Hepatocyte (in vitro differentiated cells): ENCODE data around the gene TNFRSF21. TPM values are rescaled to one million over a fixed set of nuclear protein-coding genes. Genes with fewer than 3 reads are reported as not detected.

ENCODE experiments used
- DNase-seq: peaks from one replicate; pipeline ENCODE4 v3.0.0-alpha.2; 2016; ENCODE audit warnings: low spot score
- H2AFZ ChIP-seq: fragments of 200-600 bp; sonication (generic); 2 replicates; pipeline ENCODE4 v1.6.0; 2016; ENCODE audit warnings: antibody characterized with exemption, mild to moderate bottlenecking
- H3K27ac ChIP-seq: fragments of 200-600 bp; sonication (generic); 2 replicates; pipeline ENCODE4 v1.5.1; 2016; ENCODE audit warnings: mild to moderate bottlenecking
- H3K27me3 ChIP-seq: fragments of 200-600 bp; sonication (generic); 2 replicates; pipeline ENCODE4 v1.6.1; 2016
- H3K36me3 ChIP-seq: fragments of 200-600 bp; sonication (generic); replicated peaks from 2 replicates; pipeline ENCODE4 v1.5.1; 2016; ENCODE audit warnings: low read depth; ENCODE audit not compliant: insufficient read depth
- H3K4me1 ChIP-seq: fragments of 200-600 bp; sonication (generic); 2 replicates; pipeline ENCODE4 v1.5.1; 2016; ENCODE audit warnings: mild to moderate bottlenecking, moderate library complexity; ENCODE audit not compliant: insufficient read depth
- H3K4me2 ChIP-seq: fragments of 200-600 bp; sonication (generic); 2 replicates; pipeline ENCODE4 v1.6.0; 2016
- H3K4me3 ChIP-seq: fragments of 200-600 bp; sonication (generic); 2 replicates; pipeline ENCODE4 v1.5.1; 2016; ENCODE audit warnings: mild to moderate bottlenecking
- H3K79me2 ChIP-seq: fragments of 200-600 bp; sonication (generic); 2 replicates; pipeline ENCODE4 v1.6.0; 2017; ENCODE audit warnings: mild to moderate bottlenecking
- H3K9me2 ChIP-seq: fragments of 200-600 bp; sonication (generic); replicated peaks from 2 replicates; pipeline ENCODE4 v1.6.0; 2017; ENCODE audit warnings: mild to moderate bottlenecking; ENCODE audit not compliant: insufficient read depth
- H3K9me3 ChIP-seq: fragments of 200-600 bp; sonication (generic); 2 replicates; pipeline ENCODE4 v1.5.1; 2016; ENCODE audit warnings: low read depth, mild to moderate bottlenecking
- H4K20me1 ChIP-seq: fragments of 200-600 bp; sonication (generic); 2 replicates; pipeline ENCODE4 v1.6.0; 2016; ENCODE audit warnings: mild to moderate bottlenecking; ENCODE audit not compliant: insufficient read depth, poor library complexity, severe bottlenecking
- EZH2 ChIP-seq: fragments of 200-600 bp; sonication (generic); IDR thresholded peaks from 2 replicates; pipeline ENCODE4 v1.6.1; 2016; ENCODE audit warnings: antibody characterized with exemption, mild to moderate bottlenecking, borderline replicate concordance
- EZH2phosphoT487 ChIP-seq: fragments of 200-600 bp; sonication (generic); IDR thresholded peaks from one replicate; pipeline ENCODE4 v1.6.1; 2018; ENCODE audit warnings: antibody characterized with exemption, mild to moderate bottlenecking, low read depth, moderate library complexity; ENCODE audit not compliant: unreplicated experiment, severe bottlenecking
- WGBS: methylation state at CpG from one replicate; pipeline ENCODE4 v1.1.6; 2016; ENCODE audit warnings: low lambda C conversion rate; ENCODE audit errors: missing lambda C conversion rate; 5-methylcytosine and 5-hydroxymethylcytosine counted together
- polyA plus RNA-seq: library from polyadenylated mRNA; unstranded; fragments of >200 nt; fragmentation: Nextera tagmentation; extraction: Ambion mirVana; gene quantifications from 2 replicates; pipeline ENCODE4 v1.2.1, GENCODE V29; 2016
- total RNA-seq: library from RNA; depleted of rRNA; stranded (reverse); fragments of >200 nt; gene quantifications from 2 replicates; pipeline ENCODE4 v1.2.3, GENCODE V29; 2014
- TF ChIP-seq, protein P1 (sequence below): fragments of 200-600 bp; sonication (generic); IDR thresholded peaks from 2 replicates; pipeline ENCODE4 v1.5.1; 2016; ENCODE audit warnings: antibody characterized with exemption, mild to moderate bottlenecking; ENCODE audit not compliant: poor library complexity

TNFRSF21 gene
- total and polyA plus RNA-seq, 2 experiments from 2014 or later, result 52.1 to 104 TPM

DNA sequence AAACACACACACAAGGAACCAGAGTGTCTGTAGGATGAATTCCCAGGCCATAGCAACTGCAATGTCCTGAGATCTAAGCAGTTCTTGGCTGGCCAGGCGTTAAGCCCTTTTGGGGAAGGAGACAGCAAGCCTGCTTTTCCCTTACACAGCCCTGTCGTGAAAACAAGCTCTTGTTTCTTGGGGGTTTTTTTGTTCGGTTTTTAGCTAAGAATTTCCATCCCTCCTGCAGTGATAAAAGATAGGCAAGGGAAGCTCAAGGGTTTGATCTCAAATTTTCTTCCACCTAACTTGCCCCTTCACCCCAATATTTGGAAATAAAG is 1.5 kb downstream of the TNFRSF21 start:
- H4K20me1 ChIP-seq, result peaks cover 35% of the 10 kb centered on the region
- H3K4me2 ChIP-seq, result peak overlapping the region; percentile 90
- H3K27ac ChIP-seq, result peak overlapping the region; percentile 95
- no peaks in the 10 kb centered on the region for H3K36me3 ChIP-seq
- H3K79me2 ChIP-seq, result peaks cover 63% of the 10 kb centered on the region
- no peaks in the 10 kb centered on the region for H3K27me3 ChIP-seq
- H3K9me3 ChIP-seq, result no peaks in the 10 kb centered on the region
- WGBS, result 1% methylated on average over 3 of the region's 3 CpGs
- H3K4me3 ChIP-seq, result peak overlapping the region; percentile 99
- H2AFZ ChIP-seq, result peak overlapping the region; percentile 52
- peaks cover 33% of the 10 kb centered on the region for H3K4me1 ChIP-seq
- no peaks in the 10 kb centered on the region for H3K9me2 ChIP-seq
- no peak for DNase-seq
- TF ChIP-seq EZH2phosphoT487, result no peak
- TF ChIP-seq EZH2, result no peak
- TF ChIP-seq, protein P1, sequence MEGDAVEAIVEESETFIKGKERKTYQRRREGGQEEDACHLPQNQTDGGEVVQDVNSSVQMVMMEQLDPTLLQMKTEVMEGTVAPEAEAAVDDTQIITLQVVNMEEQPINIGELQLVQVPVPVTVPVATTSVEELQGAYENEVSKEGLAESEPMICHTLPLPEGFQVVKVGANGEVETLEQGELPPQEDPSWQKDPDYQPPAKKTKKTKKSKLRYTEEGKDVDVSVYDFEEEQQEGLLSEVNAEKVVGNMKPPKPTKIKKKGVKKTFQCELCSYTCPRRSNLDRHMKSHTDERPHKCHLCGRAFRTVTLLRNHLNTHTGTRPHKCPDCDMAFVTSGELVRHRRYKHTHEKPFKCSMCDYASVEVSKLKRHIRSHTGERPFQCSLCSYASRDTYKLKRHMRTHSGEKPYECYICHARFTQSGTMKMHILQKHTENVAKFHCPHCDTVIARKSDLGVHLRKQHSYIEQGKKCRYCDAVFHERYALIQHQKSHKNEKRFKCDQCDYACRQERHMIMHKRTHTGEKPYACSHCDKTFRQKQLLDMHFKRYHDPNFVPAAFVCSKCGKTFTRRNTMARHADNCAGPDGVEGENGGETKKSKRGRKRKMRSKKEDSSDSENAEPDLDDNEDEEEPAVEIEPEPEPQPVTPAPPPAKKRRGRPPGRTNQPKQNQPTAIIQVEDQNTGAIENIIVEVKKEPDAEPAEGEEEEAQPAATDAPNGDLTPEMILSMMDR, result no peak

DNA sequence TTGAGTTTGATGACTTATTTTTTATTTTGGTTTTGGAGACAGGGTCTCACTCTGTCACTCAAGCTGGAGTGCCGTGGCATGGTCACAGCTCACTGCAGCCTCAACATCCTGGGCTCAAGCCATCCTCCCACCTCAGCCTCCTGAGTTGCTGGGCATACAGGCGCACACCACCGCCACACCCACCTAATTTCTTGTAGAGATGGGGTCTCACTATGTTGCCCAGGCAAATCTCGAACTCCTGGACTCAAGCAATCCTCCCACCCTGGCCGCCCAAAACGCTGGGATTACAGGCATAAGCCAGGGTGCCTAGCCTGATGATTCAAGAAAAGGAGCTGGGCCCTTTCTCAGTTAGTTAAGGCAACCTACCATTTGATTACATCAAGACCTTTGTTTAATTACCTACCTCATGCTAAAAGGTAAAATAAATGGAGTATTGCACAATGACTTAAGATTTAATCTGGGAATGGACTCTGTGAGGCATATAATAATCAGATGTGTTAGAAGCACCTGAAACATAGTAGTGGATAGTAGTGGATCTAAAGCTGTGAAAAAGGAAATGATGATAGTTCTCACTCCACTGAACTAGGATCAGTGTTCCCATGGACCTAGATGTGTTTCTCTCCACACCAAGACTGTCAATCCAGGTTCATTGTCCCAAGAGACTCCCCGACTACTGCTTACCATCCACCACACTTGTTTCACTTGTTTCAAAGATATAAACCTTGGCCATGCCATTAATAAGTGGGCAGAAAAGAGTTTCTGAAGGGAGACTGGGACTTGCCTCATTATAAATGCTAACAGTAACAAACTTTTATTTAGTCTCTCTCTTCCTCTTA is 2.1 kb downstream of the TNFRSF21 start:
- Histone ChIP-seq H3K4me1 (peaks cover 39% of the 10 kb centered on the region), H3K36me3 (no peaks in the 10 kb centered on the region), H4K20me1 (peaks cover 39% of the 10 kb centered on the region), H3K27ac (peak overlapping the region; percentile 95), H3K79me2 (peaks cover 68% of the 10 kb centered on the region), H3K4me2 (peak overlapping the region; percentile 90), H3K27me3 (no peaks in the 10 kb centered on the region), H3K4me3 (peak overlapping the region; percentile 99), H3K9me3 (no peaks in the 10 kb centered on the region), H3K9me2 (no peaks in the 10 kb centered on the region), H2AFZ (no peak overlapping the region)
- 94% methylated on average over 7 of the region's 7 CpGs for WGBS
- no peak for TF ChIP-seq EZH2
- TF ChIP-seq, protein P1, result no peak
- TF ChIP-seq EZH2phosphoT487, result no peak
- no peak for DNase-seq

GRCh38 chr6:47306887-47307286 is 2.8 kb downstream of the TNFRSF21 start:
- Histone ChIP-seq H3K9me2 (no peaks in the 10 kb centered on the region), H3K27me3 (no peaks in the 10 kb centered on the region), H2AFZ (no peak overlapping the region), H3K4me3 (no peak overlapping the region), H3K79me2 (peaks cover 75% of the 10 kb centered on the region), H3K4me1 (peaks cover 39% of the 10 kb centered on the region), H3K4me2 (peak overlapping the region; percentile 90), H3K36me3 (no peaks in the 10 kb centered on the region), H4K20me1 (peaks cover 45% of the 10 kb centered on the region), H3K9me3 (no peaks in the 10 kb centered on the region), H3K27ac (no peak overlapping the region)
- no peak for DNase-seq
- TF ChIP-seq EZH2 (no peak), EZH2phosphoT487 (no peak)
- TF ChIP-seq, protein P1, result no peak
- 88% methylated on average over 2 of the region's 2 CpGs for WGBS
